Liver (tissue), 2 donors: Measurements from ENCODE around the gene KCNA10.

Experiments
- EGR1 ChIP-seq, 2 donors: IDR thresholded peaks; 2 replicates each; pipeline ENCODE4 v1.6.1; 2016 to 2018; ENCODE audit warnings: antibody characterized with exemption in 2 of 2, low read depth in 2 of 2
- MAX ChIP-seq: IDR thresholded peaks from 2 replicates; pipeline ENCODE4 v1.6.1; 2016; ENCODE audit warnings: antibody characterized with exemption
- donor health status: healthy.

DNA sequence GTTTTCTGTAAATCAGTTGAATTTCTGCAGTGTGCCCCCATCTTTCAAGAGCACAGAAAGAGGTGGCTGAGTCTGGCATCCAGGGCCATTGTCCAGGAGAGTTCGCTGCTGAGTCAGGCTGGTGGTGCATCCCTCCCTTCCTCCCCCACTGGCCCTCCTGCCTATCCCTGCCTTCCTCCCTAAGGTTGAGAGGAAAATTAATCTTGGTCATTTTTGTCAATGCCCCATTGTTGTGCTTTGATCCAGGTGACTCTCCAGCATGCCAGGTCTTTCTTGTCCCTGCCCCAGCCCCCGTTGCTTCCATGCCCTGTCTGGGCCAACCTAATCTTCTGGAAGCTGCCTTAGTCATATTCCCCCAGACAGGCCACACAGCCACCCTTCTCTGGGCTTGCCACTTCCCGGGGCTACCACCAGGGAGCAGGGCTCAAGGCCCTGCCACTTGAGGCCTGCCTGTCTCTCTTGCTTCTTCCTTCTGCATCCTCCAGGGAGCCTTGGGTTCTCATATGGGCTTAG is 41.5 kb downstream of the KCNA10 start:
- TF ChIP-seq MAX (no peak), EGR1 (IDR thresholded peaks at IDR 0.05; ENCODE audit: low read depth in 2 of 2) (no peak)
